Measurements from ENCODE around the gene RAB24.

Gene RAB24

GRCh38 chr5:177327539-177328522 is 24.3 kb upstream of the RAB24 start:
- no peak for DNase-seq (ENCODE audit: low read depth)
- TF ChIP-seq, protein P1, sequence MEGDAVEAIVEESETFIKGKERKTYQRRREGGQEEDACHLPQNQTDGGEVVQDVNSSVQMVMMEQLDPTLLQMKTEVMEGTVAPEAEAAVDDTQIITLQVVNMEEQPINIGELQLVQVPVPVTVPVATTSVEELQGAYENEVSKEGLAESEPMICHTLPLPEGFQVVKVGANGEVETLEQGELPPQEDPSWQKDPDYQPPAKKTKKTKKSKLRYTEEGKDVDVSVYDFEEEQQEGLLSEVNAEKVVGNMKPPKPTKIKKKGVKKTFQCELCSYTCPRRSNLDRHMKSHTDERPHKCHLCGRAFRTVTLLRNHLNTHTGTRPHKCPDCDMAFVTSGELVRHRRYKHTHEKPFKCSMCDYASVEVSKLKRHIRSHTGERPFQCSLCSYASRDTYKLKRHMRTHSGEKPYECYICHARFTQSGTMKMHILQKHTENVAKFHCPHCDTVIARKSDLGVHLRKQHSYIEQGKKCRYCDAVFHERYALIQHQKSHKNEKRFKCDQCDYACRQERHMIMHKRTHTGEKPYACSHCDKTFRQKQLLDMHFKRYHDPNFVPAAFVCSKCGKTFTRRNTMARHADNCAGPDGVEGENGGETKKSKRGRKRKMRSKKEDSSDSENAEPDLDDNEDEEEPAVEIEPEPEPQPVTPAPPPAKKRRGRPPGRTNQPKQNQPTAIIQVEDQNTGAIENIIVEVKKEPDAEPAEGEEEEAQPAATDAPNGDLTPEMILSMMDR (IDR thresholded peaks at IDR 0.05; ENCODE audit: control insufficient read depth, insufficient read depth, low read depth, low read length, missing control alignments) = no peak
- no peak overlapping the region; the same call in 1 of the 2 replicates for H3K4me3 ChIP-seq (ENCODE audit: control insufficient read depth, low read depth, low read length)

DNA sequence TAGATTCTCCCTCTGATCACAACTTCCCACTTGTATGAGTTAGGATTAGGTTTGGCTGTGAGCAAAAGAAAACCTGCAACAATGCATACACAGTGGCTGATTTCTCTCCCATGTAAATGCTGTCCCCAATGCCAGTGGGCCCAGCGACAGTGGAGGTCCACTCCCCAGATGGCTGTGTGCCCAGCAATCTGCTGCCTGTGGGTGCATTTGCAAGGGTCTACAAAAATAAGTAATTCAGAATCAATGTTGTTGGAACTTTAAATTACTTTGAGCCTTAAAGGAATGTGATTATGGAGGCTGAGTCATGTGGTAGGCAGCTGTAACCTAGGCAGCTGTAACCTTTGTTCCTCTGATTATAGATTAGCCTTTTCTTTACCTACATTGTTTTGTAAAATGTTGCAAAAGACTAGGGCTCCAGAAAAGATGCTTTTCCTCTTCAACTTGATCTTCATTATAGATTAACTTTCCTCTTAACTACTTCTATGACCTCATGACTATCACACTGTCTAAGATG is 22.4 kb upstream of the RAB24 start:
- no peak for DNase-seq (ENCODE audit: low read depth)
- H3K4me3 ChIP-seq (ENCODE audit: control insufficient read depth, low read depth, low read length) = no peak overlapping the region

DNA sequence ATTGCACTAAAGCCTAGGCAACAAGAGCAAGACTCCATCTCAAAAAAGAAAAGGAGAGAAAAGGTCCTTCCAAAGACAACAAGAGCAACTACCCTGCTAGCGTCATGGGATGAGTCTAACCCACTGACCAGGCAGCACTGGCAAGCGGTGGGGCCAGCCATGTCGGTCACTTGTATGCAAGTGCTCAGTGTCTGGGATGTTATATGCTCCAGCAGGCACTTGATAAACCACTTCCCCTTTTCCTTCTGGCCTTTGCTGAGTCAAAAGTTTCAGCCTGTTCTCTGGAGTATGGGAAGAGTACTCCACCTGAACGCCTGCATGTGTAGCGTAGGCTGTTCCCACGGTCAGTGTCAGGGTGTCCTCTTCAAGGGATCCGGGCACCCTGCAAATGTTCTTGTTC is 17.4 kb upstream of the RAB24 start:
- DNase-seq (ENCODE audit: low read depth) = no peak
- TF ChIP-seq, protein P1 (IDR thresholded peaks at IDR 0.05; ENCODE audit: control insufficient read depth, insufficient read depth, low read depth, low read length, missing control alignments) = no peak
- no peak overlapping the region for H3K4me3 ChIP-seq (ENCODE audit: control insufficient read depth, low read depth, low read length)

More for the DNA sequence above, 22.4 kb upstream of the RAB24 start:
- TF ChIP-seq, protein P1 (IDR thresholded peaks at IDR 0.05; ENCODE audit: control insufficient read depth, insufficient read depth, low read depth, low read length, missing control alignments) = no peak

DNA sequence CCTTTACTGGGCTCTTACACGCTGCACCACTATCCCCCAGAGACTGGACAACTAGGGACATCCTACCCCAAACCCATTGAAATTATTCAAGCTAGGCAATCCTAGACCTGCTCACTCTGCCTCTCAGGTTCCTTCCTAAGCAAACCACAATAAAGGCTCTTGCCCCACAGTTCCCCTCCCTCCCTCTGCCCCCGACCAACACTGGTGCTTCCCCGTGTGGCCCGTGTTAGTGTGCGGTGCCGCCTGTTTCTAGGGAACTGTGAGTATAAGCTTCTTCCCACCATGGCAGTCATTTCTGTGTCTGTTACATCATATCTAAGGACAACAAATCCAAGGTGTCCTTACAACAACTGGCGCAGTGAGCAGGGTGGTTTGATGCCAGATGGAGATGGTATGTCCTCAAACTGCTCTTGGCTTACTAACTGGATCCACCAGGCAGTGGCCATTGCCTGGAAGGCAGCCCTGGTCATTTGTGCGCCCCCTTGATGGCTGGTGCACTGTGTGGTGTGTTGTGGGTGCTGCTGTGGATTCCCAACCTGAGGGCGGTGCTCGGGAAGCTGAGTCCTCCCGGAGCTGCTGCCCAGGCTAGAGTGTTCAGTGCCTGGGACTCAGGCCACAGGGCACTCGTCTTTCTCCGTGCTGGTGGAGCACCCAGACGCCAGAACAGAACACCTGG is 16.5 kb upstream of the RAB24 start:
- TF ChIP-seq, protein P1 (IDR thresholded peaks at IDR 0.05; ENCODE audit: control insufficient read depth, insufficient read depth, low read depth, low read length, missing control alignments) = no peak
- no peak for DNase-seq (ENCODE audit: low read depth)
- H3K4me3 ChIP-seq (ENCODE audit: control insufficient read depth, low read depth, low read length) = no peak overlapping the region

- H3K4me3 ChIP-seq (ENCODE audit: control insufficient read depth, low read depth, low read length) = no peak overlapping the region
- no peak for DNase-seq (ENCODE audit: low read depth)
- TF ChIP-seq, protein P1 (IDR thresholded peaks at IDR 0.05; ENCODE audit: control insufficient read depth, insufficient read depth, low read depth, low read length, missing control alignments) = peak; percentile 86
Measured at GRCh38 chr5:177317959-177318377, 14.4 kb upstream of the RAB24 start.

GRCh38 chr5:177316005-177316404 is 12.5 kb upstream of the RAB24 start:
- no peak for DNase-seq (ENCODE audit: low read depth)
- TF ChIP-seq, protein P1 (IDR thresholded peaks at IDR 0.05; ENCODE audit: control insufficient read depth, insufficient read depth, low read depth, low read length, missing control alignments) = no peak
- no peak overlapping the region for H3K4me3 ChIP-seq (ENCODE audit: control insufficient read depth, low read depth, low read length)
